ENCODE results near the gene CFAP97D2. TPM values are rescaled to one million over a fixed set of nuclear protein-coding genes. Genes with fewer than 3 reads are reported as not detected.

CFAP97D2 gene
- total RNA-seq, 1 donor from 2014 or later, result not detected

- FAIRE-seq, result no peak
- H3K27me3 ChIP-seq (ENCODE audit: control insufficient read depth, insufficient read depth, low read length), result no peaks in the 10 kb centered on the region
Measured at GRCh38 chr13:114136576-114136975, 42.5 kb upstream of the CFAP97D2 start.

DNA sequence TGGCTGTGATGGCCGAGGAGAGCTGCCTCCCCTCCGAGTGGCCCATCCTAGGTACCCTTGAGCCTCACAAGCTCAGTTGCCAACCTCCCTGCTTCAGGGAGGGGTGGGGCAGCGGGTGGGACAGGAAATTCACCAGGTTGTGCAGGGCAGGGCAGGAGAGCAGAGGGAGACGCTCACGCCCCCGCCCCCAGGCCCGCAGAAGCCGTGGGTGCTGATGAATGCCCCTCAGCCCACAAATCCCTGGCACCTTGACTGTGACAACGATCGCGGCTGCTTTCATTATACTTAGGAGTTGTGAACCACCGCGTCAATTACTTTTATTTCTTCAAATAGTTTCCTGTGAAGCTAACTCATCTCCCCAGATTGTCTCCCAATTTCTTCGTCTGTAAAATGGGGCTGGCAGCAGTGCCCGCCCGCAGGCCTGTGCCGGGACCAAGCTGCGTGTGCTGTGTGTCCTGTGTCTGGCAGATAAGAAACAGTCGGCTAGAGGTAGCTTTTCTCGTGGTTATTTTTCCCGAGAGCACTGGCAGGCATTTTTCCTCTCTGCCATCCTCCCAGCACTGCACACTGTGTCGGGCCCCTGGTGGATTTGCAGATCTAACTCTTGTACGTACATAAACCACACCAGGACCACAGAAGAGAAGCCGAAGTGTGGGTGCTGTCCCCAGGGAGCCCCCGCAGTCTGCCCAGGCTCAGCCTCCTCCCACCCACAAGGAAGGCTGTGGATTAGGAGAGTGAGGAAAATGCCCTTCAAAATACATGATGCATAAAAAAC is 38.7 kb upstream of the CFAP97D2 start:
- Histone ChIP-seq H3K36me3 (ENCODE audit: control insufficient read depth, insufficient read depth, low read length) (no peaks in the 10 kb centered on the region), H3K4me3 (ENCODE audit: low read depth, low read length) (no peak overlapping the region), H3K27me3 (ENCODE audit: control insufficient read depth, insufficient read depth, low read length) (no peaks in the 10 kb centered on the region)
- DNase-seq (ENCODE audit: low read depth) (no peak), FAIRE-seq (no peak)
- TF ChIP-seq, protein P1, sequence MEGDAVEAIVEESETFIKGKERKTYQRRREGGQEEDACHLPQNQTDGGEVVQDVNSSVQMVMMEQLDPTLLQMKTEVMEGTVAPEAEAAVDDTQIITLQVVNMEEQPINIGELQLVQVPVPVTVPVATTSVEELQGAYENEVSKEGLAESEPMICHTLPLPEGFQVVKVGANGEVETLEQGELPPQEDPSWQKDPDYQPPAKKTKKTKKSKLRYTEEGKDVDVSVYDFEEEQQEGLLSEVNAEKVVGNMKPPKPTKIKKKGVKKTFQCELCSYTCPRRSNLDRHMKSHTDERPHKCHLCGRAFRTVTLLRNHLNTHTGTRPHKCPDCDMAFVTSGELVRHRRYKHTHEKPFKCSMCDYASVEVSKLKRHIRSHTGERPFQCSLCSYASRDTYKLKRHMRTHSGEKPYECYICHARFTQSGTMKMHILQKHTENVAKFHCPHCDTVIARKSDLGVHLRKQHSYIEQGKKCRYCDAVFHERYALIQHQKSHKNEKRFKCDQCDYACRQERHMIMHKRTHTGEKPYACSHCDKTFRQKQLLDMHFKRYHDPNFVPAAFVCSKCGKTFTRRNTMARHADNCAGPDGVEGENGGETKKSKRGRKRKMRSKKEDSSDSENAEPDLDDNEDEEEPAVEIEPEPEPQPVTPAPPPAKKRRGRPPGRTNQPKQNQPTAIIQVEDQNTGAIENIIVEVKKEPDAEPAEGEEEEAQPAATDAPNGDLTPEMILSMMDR (IDR thresholded peaks at IDR 0.05; ENCODE audit: insufficient read depth, low read length, severe bottlenecking), result no peak

More at GRCh38 chr13:114136576-114136975, 42.5 kb upstream of the CFAP97D2 start:
- H3K4me3 ChIP-seq (ENCODE audit: low read depth, low read length), result no peak overlapping the region
- no peak for DNase-seq (ENCODE audit: low read depth)
- TF ChIP-seq, protein P1 (IDR thresholded peaks at IDR 0.05; ENCODE audit: insufficient read depth, low read length, severe bottlenecking), result no peak
- no peaks in the 10 kb centered on the region for H3K36me3 ChIP-seq (ENCODE audit: control insufficient read depth, insufficient read depth, low read length)

GRCh38 chr13:114140906-114141250 is 38.2 kb upstream of the CFAP97D2 start:
- TF ChIP-seq, protein P1 (IDR thresholded peaks at IDR 0.05; ENCODE audit: insufficient read depth, low read length, severe bottlenecking), result no peak
- no peaks in the 10 kb centered on the region for H3K36me3 ChIP-seq (ENCODE audit: control insufficient read depth, insufficient read depth, low read length)
- no peak for DNase-seq (ENCODE audit: low read depth)
- no peaks in the 10 kb centered on the region for H3K27me3 ChIP-seq (ENCODE audit: control insufficient read depth, insufficient read depth, low read length)
- H3K4me3 ChIP-seq (ENCODE audit: low read depth, low read length), result no peak overlapping the region
- FAIRE-seq, result no peak

- H3K36me3 ChIP-seq (ENCODE audit: control insufficient read depth, insufficient read depth, low read length), result no peaks in the 10 kb centered on the region
- FAIRE-seq (peak; percentile 89), DNase-seq (ENCODE audit: low read depth) (no peak)
- H3K27me3 ChIP-seq (ENCODE audit: control insufficient read depth, insufficient read depth, low read length), result no peaks in the 10 kb centered on the region
- H3K4me3 ChIP-seq (ENCODE audit: low read depth, low read length), result no peak overlapping the region
- TF ChIP-seq, protein P1 (IDR thresholded peaks at IDR 0.05; ENCODE audit: insufficient read depth, low read length, severe bottlenecking), result no peak
Measured at GRCh38 chr13:114141261-114141996, 37.6 kb upstream of the CFAP97D2 start.

DNA sequence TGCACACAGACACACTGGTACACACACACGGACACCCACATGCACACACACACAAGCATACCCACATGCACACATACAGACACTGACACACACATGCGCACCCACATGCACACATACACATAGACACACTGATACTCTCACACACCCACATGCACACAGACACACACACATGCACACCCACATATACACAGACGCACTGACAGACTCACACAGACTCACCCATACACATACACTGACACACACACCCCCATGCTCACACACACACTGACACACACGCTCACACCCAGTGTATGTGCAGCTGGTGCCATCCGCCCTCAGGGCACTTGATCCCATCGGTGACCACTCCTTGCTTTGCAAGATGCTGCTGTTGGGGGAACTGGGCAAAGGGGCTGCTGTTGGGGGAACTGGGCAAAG is 36.9 kb upstream of the CFAP97D2 start:
- DNase-seq (ENCODE audit: low read depth) (no peak), FAIRE-seq (peak; percentile 83)
- Histone ChIP-seq H3K4me3 (ENCODE audit: low read depth, low read length) (no peak overlapping the region), H3K36me3 (ENCODE audit: control insufficient read depth, insufficient read depth, low read length) (no peaks in the 10 kb centered on the region), H3K27me3 (ENCODE audit: control insufficient read depth, insufficient read depth, low read length) (no peaks in the 10 kb centered on the region)
- TF ChIP-seq, protein P1 (IDR thresholded peaks at IDR 0.05; ENCODE audit: insufficient read depth, low read length, severe bottlenecking), result no peak
